ENCODE results near the gene BCCIP.

The BCCIP gene

DNA sequence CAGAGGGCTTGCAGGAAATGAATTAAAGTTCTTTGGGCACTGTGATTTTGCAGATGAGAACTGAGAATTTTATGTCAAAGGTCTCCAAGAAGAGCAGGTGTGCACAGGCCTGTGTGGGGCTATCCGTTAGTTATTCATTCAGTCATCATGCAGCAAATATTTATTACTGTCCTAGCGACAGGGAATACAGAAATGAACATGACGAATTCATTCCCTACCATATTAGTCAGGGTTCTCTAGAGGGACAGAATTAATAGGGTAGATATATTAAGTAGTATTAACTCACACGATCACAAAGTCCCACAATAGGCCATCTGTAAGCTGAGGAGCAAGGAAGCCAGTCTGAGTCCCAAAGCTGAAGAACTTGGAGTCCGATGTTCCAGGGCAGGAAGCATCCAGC, 44.8 kb upstream of the BCCIP start:
- H3K27me3 ChIP-seq (replicated peaks; ENCODE audit: control insufficient read depth, insufficient read depth, low read length) = no peaks in the 10 kb centered on the region; the same call in 1 of the 2 replicates
- DNase-seq (ENCODE audit: extremely low read depth, insufficient read length) = no peak
- TF ChIP-seq, protein P1, sequence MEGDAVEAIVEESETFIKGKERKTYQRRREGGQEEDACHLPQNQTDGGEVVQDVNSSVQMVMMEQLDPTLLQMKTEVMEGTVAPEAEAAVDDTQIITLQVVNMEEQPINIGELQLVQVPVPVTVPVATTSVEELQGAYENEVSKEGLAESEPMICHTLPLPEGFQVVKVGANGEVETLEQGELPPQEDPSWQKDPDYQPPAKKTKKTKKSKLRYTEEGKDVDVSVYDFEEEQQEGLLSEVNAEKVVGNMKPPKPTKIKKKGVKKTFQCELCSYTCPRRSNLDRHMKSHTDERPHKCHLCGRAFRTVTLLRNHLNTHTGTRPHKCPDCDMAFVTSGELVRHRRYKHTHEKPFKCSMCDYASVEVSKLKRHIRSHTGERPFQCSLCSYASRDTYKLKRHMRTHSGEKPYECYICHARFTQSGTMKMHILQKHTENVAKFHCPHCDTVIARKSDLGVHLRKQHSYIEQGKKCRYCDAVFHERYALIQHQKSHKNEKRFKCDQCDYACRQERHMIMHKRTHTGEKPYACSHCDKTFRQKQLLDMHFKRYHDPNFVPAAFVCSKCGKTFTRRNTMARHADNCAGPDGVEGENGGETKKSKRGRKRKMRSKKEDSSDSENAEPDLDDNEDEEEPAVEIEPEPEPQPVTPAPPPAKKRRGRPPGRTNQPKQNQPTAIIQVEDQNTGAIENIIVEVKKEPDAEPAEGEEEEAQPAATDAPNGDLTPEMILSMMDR (IDR thresholded peaks at IDR 0.05; ENCODE audit: insufficient read depth, low read length, poor library complexity, severe bottlenecking) = no peak
- no peaks in the 10 kb centered on the region for H3K36me3 ChIP-seq (ENCODE audit: control insufficient read depth, insufficient read depth, low read length)
- no peak overlapping the region for H3K4me3 ChIP-seq (replicated peaks; ENCODE audit: low read depth, low read length)

DNA sequence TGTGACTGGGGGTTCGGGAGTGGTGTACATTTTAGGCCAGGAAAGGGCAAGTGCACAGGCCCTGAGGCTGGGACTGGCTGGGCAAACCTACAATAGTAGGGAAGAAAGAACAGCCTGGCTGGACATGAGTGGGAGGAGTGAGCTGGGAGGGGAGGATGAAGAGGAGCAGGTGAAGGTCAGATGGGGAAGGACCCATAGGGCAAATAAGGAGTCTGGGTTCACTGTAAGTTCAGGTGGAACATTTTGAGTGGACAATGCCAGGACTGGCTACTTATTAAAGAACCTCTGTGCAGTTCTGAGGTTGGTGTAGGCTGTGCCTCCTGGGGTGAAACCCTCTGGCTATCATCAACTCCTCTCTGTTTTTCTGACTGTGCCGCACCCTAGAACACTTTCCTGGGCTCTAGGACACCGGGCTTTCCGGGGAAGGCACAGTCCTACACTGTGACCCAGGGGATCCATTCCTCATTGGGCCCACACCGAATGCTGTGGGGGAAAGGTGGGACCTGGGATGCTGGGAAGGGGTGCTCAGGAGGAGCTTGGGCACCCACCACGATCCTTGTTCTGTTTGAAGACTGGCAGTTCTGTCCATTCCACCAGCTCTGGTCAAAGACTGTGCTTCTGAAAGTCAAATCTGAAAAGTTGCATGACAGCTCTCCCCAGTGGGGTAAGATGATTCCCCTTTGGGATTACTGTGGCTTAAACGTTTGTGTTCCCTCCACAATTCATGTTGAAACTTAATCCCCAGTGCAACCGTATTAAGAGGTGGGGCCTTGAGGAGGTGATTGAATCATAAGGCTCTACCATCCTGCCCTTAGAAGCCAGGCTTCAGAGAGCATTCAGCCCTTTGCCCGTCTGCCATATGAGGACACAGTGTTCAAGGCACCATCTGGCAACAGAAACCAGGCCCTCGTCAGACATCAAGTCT, 43.7 kb upstream of the BCCIP start:
- no peaks in the 10 kb centered on the region; the same call in 1 of the 2 replicates for H3K27me3 ChIP-seq (replicated peaks; ENCODE audit: control insufficient read depth, insufficient read depth, low read length)
- TF ChIP-seq, protein P1 (IDR thresholded peaks at IDR 0.05; ENCODE audit: insufficient read depth, low read length, poor library complexity, severe bottlenecking) = no peak
- no peak overlapping the region for H3K4me3 ChIP-seq (replicated peaks; ENCODE audit: low read depth, low read length)
- DNase-seq (ENCODE audit: extremely low read depth, insufficient read length) = no peak
- no peaks in the 10 kb centered on the region for H3K36me3 ChIP-seq (ENCODE audit: control insufficient read depth, insufficient read depth, low read length)

DNA sequence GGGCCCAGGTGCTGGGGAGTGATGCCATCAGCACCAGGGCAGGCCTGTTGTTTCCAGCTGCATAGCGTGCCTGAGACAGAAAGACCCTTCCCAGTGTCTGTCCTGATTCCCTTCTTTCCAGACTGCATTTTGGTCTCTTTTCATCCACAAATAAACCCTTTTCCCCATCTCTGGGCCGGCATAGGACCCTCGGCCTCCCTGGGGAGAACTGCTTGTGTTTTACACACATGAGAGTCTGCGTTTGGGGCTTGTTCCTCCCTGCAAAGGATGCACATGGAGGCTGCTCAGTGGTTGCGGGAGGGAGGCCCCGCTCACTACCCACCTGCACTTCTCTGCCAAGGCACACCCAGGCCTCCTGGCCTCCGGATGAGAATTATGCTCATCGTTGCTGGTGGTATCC, 42.0 kb upstream of the BCCIP start:
- Histone ChIP-seq H3K36me3 (ENCODE audit: control insufficient read depth, insufficient read depth, low read length) (no peaks in the 10 kb centered on the region), H3K4me3 (replicated peaks; ENCODE audit: low read depth, low read length) (no peak overlapping the region), H3K27me3 (replicated peaks; ENCODE audit: control insufficient read depth, insufficient read depth, low read length) (no peaks in the 10 kb centered on the region; the same call in 1 of the 2 replicates)
- no peak for DNase-seq (ENCODE audit: extremely low read depth, insufficient read length)
- TF ChIP-seq, protein P1 (IDR thresholded peaks at IDR 0.05; ENCODE audit: insufficient read depth, low read length, poor library complexity, severe bottlenecking) = no peak

DNA sequence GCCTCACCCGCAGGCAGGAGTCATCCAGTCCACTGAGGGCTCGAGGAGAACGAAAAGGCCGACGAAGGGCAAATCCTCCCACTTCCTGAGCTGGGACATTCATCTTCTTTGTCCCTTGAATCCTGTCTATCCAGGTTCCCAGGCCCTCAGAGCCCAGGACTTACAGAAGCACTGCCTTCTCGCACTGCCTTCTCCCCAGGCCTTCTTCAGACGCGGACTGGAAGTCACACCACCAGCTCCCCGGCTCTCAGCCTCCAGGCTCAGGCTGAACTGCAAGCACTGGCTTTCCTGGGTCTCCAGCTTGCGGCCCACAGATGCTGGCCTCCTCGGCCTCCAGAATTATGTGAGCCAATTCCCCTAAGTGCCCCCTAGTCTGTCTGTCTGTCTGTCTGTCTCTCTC, 41.3 kb upstream of the BCCIP start:
- TF ChIP-seq, protein P1 (IDR thresholded peaks at IDR 0.05; ENCODE audit: insufficient read depth, low read length, poor library complexity, severe bottlenecking) = no peak
- DNase-seq (ENCODE audit: extremely low read depth, insufficient read length) = no peak

DNA sequence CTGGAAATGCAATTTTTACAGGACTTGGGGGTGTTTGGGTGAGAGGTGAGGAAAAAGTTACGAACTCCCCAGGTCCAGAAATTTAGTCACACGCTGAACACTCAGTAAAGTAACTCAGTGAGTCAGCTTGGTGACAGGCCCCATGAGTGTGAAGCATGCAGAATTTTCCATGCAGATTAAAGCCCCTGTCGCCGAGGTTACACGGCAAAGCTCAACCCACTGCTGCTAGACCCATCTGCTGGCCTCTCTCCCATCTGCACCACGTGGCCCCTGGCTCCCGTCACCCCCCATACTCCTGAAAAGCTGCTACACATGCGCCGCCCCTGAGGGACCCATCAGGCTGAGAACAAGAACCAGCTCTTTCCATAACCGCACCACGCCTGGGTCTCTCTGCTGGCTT, 40.7 kb upstream of the BCCIP start:
- no peak for DNase-seq (ENCODE audit: extremely low read depth, insufficient read length)
- TF ChIP-seq, protein P1 (IDR thresholded peaks at IDR 0.05; ENCODE audit: insufficient read depth, low read length, poor library complexity, severe bottlenecking) = no peak
- Histone ChIP-seq H3K4me3 (replicated peaks; ENCODE audit: low read depth, low read length) (no peak overlapping the region), H3K36me3 (ENCODE audit: control insufficient read depth, insufficient read depth, low read length) (no peaks in the 10 kb centered on the region), H3K27me3 (replicated peaks; ENCODE audit: control insufficient read depth, insufficient read depth, low read length) (no peaks in the 10 kb centered on the region)

More for the DNA sequence above, 41.3 kb upstream of the BCCIP start:
- H3K27me3 ChIP-seq (replicated peaks; ENCODE audit: control insufficient read depth, insufficient read depth, low read length) = no peaks in the 10 kb centered on the region; the same call in 1 of the 2 replicates
- H3K36me3 ChIP-seq (ENCODE audit: control insufficient read depth, insufficient read depth, low read length) = no peaks in the 10 kb centered on the region
- no peak overlapping the region for H3K4me3 ChIP-seq (replicated peaks; ENCODE audit: low read depth, low read length)

Data from GM06990 (cell line).